Measurements from ENCODE around the gene FLVCR2.

FLVCR2 gene

DNA sequence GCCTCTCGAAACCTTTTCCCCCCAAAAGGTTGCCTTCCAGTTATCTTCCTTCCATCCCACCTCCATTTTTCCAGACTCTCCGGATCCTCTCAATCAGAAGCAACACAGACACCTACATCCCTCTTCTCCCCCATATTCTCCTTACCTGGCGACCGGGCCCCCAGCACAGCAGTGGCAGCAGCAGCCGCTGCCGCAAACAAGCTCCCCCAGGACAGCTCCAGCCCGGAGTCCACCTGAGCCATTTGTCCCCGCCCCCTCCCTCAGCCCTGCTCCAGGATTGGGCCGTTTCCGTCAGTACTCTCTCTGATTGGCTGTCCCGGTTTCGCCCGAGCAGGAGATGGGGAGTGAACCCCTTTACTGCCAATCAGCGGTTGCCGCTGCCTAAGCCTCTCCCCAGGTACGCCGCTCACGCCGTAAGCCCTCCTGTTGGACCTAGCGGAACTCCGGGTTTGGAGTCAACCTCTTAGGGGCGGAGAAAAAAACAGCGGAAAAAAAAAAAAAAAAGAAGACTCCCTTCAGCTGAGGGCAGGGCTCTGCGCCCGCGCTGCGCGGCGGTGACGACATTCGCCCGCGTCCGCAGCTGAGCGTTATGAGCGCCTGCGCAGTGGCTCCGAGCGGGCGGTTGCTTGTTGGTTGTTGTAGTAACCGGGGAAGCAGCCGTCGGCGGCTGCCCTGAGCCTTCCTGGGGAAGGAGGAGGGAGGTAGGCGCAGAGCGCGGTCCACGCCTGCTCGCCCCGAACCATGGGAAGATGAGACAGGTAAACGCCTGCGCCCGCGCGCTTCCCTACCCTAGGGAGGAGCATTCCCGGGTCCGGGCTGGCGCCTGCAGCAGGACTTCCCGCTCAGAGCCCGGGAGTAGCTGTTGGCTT is 82.4 kb downstream of the FLVCR2 start, which contains the start of the genes ERG28 and TTLL5 (continued):
- TF ChIP-seq ZNF777 (tag by site-specific recombination; IDR thresholded peaks at IDR 0.05; ENCODE audit: borderline replicate concordance), result peak; percentile 54; the same call in 1 of the 2 replicates
- TF ChIP-seq EGR2 (tag by site-specific recombination; IDR thresholded peaks at IDR 0.05; ENCODE audit: low read depth), result peak; percentile 51; the same call in 1 of the 2 replicates
- peak; percentile 96 for TF ChIP-seq SP2 (tag by site-specific recombination; IDR thresholded peaks at IDR 0.05)
- TF ChIP-seq GLI4 (tag by site-specific recombination; IDR thresholded peaks at IDR 0.05), result no peak
- no peak for TF ChIP-seq ZNF398 (tag by site-specific recombination; IDR thresholded peaks at IDR 0.05)
- TF ChIP-seq, protein P1, sequence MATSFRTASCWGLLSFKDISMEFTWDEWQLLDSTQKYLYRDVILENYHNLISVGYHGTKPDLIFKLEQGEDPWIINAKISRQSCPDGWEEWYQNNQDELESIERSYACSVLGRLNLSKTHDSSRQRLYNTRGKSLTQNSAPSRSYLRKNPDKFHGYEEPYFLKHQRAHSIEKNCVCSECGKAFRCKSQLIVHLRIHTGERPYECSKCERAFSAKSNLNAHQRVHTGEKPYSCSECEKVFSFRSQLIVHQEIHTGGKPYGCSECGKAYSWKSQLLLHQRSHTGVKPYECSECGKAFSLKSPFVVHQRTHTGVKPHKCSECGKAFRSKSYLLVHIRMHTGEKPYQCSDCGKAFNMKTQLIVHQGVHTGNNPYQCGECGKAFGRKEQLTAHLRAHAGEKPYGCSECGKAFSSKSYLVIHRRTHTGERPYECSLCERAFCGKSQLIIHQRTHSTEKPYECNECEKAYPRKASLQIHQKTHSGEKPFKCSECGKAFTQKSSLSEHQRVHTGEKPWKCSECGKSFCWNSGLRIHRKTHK (tag by site-specific recombination; IDR thresholded peaks at IDR 0.05), result no peak
- no peak for TF ChIP-seq ZNF280C (tag by site-specific recombination; IDR thresholded peaks at IDR 0.05)
- TF ChIP-seq ZNF473 (tag by site-specific recombination; IDR thresholded peaks at IDR 0.05), result no peak
- peak; percentile 59 for TF ChIP-seq GLIS1 (tag by site-specific recombination; IDR thresholded peaks at IDR 0.05)
- TF ChIP-seq, protein P2, sequence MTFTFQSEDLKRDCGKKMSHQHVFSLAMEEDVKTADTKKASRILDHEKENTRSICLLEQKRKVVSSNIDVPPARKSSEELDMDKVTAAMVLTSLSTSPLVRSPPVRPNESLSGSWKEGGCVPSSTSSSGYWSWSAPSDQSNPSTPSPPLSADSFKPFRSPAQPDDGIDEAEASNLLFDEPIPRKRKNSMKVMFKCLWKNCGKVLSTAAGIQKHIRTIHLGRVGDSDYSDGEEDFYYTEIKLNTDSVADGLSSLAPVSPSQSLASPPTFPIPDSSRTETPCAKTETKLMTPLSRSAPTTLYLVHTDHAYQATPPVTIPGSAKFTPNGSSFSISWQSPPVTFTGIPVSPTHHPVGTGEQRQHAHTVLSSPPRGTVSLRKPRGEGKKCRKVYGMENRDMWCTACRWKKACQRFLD (tag by site-specific recombination; IDR thresholded peaks at IDR 0.05), result no peak
- TF ChIP-seq ZNF555 (tag by site-specific recombination; conservative IDR thresholded peaks at IDR 0.05), result no peak
- no peak for TF ChIP-seq ZNF426 (tag by site-specific recombination; IDR thresholded peaks at IDR 0.05)
- TF ChIP-seq ZNF211 (tag by site-specific recombination; IDR thresholded peaks at IDR 0.05; ENCODE audit: low read depth), result no peak
- TF ChIP-seq KLF8 (tag by site-specific recombination; IDR thresholded peaks at IDR 0.05), result 0 out of 2 replicates have a peak, but pooled peaks have one; percentile 19
- TF ChIP-seq ZNF600 (tag by site-specific recombination; IDR thresholded peaks at IDR 0.05), result peak; percentile 58; the same call in 1 of the 2 replicates
- TF ChIP-seq SP7 (tag by site-specific recombination; IDR thresholded peaks at IDR 0.05), result peak; percentile 37; the same call in 1 of the 2 replicates
- no peak for TF ChIP-seq ZNF658 (tag by site-specific recombination; IDR thresholded peaks at IDR 0.05)
- TF ChIP-seq ZNF366 (tag by site-specific recombination; conservative IDR thresholded peaks at IDR 0.05), result peak; percentile 41; the same call in 1 of the 2 replicates
- no peak for TF ChIP-seq HOXC10 (CRISPR knock-in tag; IDR thresholded peaks at IDR 0.05)
- TF ChIP-seq ZSCAN23 (tag by site-specific recombination; IDR thresholded peaks at IDR 0.05), result 0 out of 2 replicates have a peak, but pooled peaks have one; percentile 31
- no peak for TF ChIP-seq ZNF292 (tag by site-specific recombination; IDR thresholded peaks at IDR 0.05; ENCODE audit: borderline replicate concordance, low read depth)
- TF ChIP-seq ZNF10 (tag by site-specific recombination; IDR thresholded peaks at IDR 0.05), result no peak
- TF ChIP-seq ZBTB17 (tag by site-specific recombination; IDR thresholded peaks at IDR 0.05), result peak; percentile 26
- TF ChIP-seq, protein P3, sequence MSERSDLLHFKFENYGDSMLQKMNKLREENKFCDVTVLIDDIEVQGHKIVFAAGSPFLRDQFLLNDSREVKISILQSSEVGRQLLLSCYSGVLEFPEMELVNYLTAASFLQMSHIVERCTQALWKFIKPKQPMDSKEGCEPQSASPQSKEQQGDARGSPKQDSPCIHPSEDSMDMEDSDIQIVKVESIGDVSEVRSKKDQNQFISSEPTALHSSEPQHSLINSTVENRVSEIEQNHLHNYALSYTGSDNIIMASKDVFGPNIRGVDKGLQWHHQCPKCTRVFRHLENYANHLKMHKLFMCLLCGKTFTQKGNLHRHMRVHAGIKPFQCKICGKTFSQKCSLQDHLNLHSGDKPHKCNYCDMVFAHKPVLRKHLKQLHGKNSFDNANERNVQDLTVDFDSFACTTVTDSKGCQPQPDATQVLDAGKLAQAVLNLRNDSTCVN (tag by site-specific recombination; optimal IDR thresholded peaks at IDR 0.05), result peak; percentile 83
- TF ChIP-seq ZNF157 (tag by site-specific recombination; IDR thresholded peaks at IDR 0.05), result no peak
- TF ChIP-seq KLF1 (tag by site-specific recombination; IDR thresholded peaks at IDR 0.05), result no peak
- TF ChIP-seq ZNF571 (tag by site-specific recombination; IDR thresholded peaks at IDR 0.05), result no peak
- no peak for TF ChIP-seq ZNF311 (tag by site-specific recombination; IDR thresholded peaks at IDR 0.05; ENCODE audit: borderline replicate concordance)
- no peak for TF ChIP-seq ZNF596 (tag by site-specific recombination; IDR thresholded peaks at IDR 0.05)

All from HEK293 (cell line).